IMR-90 (cell line): Measurements from ENCODE around the gene PRKAR2A. TPM values are rescaled to one million over a fixed set of nuclear protein-coding genes. Genes with fewer than 3 reads are reported as not detected.

Experiments used
- ATAC-seq: fragments of 200-7000 bp; cut with Tn5 transposase; 2 replicates; pipeline ENCODE4 v1.9.1; 2020; ENCODE audit warnings: low read depth, mild to moderate bottlenecking, moderate library complexity
- BruUV-seq: library from RNA; stranded (reverse); fragments of 400-500 nt; replicated peaks from 2 replicates; lab custom pipeline; 2021; lab: Mats Ljungman, UMichigan
- CTCF ChIA-PET: fragments of 300-600 bp; formaldehyde crosslinking; extraction: SDS; loops from one replicate; lab custom pipeline; 2021; ENCODE audit warnings: antibody characterized with exemption; lab: Yijun Ruan, JAX
- POLR2A ChIA-PET: fragments of 300-600 bp; sonication (Branson Sonifier 250); formaldehyde crosslinking; loops from one replicate; lab custom pipeline; 2022; ENCODE audit warnings: antibody characterized with exemption; ENCODE audit not compliant: unreplicated experiment; lab: Charles Lee
- DNase-seq: peaks from one replicate; pipeline ENCODE4 v3.0.0; 2013
- H2AFZ ChIP-seq: replicated peaks from 2 replicates; pipeline ENCODE3; 2013; ENCODE audit warnings: low read length, mild to moderate bottlenecking; ENCODE audit not compliant: poor library complexity
- H2AK5ac ChIP-seq: 2 replicates; pipeline ENCODE4 v1.6.1; 2013; ENCODE audit warnings: low read depth, low read length, inconsistent platforms
- H2AK9ac ChIP-seq: replicated peaks from 2 replicates; pipeline ENCODE3; 2013; ENCODE audit warnings: mild to moderate bottlenecking, low read depth, low read length, moderate library complexity; ENCODE audit not compliant: poor library complexity
- H2BK120ac ChIP-seq: 2 replicates; pipeline ENCODE4 v1.6.1; 2013; ENCODE audit warnings: low read depth, low read length, inconsistent platforms
- H2BK15ac ChIP-seq: 3 replicates; pipeline ENCODE4 v1.6.1; 2013; ENCODE audit warnings: low read depth, low read length, inconsistent platforms
- H2BK20ac ChIP-seq: 2 replicates; pipeline ENCODE4 v1.6.1; 2013; ENCODE audit warnings: low read depth, mild to moderate bottlenecking, inconsistent platforms, low read length, moderate library complexity
- H2BK5ac ChIP-seq: 2 replicates; pipeline ENCODE4 v1.6.1; 2013; ENCODE audit warnings: mild to moderate bottlenecking, low read depth, low read length, inconsistent platforms; ENCODE audit not compliant: poor library complexity, severe bottlenecking
- H3K14ac ChIP-seq: replicated peaks from 2 replicates; pipeline ENCODE4 v1.6.1; 2013; ENCODE audit warnings: low read depth, low read length, inconsistent platforms
- H3K18ac ChIP-seq: 2 replicates; pipeline ENCODE4 v1.6.1; 2013; ENCODE audit warnings: low read depth, low read length, control low read depth
- H3K23ac ChIP-seq: 2 replicates; pipeline ENCODE4 v1.6.1; 2013; ENCODE audit warnings: low read depth, low read length, inconsistent platforms
- H3K27ac ChIP-seq: 2 replicates; pipeline ENCODE4 v1.5.1; 2013; ENCODE audit warnings: mild to moderate bottlenecking, control low read depth, low read length; ENCODE audit not compliant: insufficient read depth
- H3K27me3 ChIP-seq: 2 replicates; pipeline ENCODE4 v1.6.1; 2013; ENCODE audit warnings: low read length; ENCODE audit not compliant: control insufficient read depth, insufficient read depth
- H3K36me3 ChIP-seq: 2 replicates; pipeline ENCODE4 v1.6.1; 2013; ENCODE audit warnings: low read length, mixed read lengths; ENCODE audit not compliant: control insufficient read depth, insufficient read depth
- H3K4ac ChIP-seq: 2 replicates; pipeline ENCODE4 v1.6.1; 2013; ENCODE audit warnings: low read depth, low read length, inconsistent platforms
- H3K4me1 ChIP-seq: 2 replicates; pipeline ENCODE4 v1.6.1; 2013; ENCODE audit warnings: low read length, mixed read lengths; ENCODE audit not compliant: control insufficient read depth, insufficient read depth
- H3K4me2 ChIP-seq: 2 replicates; pipeline ENCODE4 v1.6.1; 2013; ENCODE audit warnings: low read depth, mild to moderate bottlenecking, control low read depth, low read length, moderate library complexity
- H3K4me3 ChIP-seq: 2 replicates; pipeline ENCODE4 v1.5.1; 2013; ENCODE audit warnings: low read depth, mild to moderate bottlenecking, control low read depth, low read length, moderate library complexity; ENCODE audit not compliant: insufficient read depth
- H3K56ac ChIP-seq: 2 replicates; pipeline ENCODE4 v1.6.1; 2013; ENCODE audit warnings: low read length, inconsistent platforms; ENCODE audit not compliant: insufficient read depth; ENCODE audit errors: extremely low read depth
- H3K79me1 ChIP-seq, 2 experiments: 2 replicates each; pipeline ENCODE4 v1.6.1; 2013; ENCODE audit warnings: low read length in 2 of 2, inconsistent platforms in 1 of 2, low read depth in 1 of 2
- H3K9ac ChIP-seq: 2 replicates; pipeline ENCODE4 v1.6.1; 2013; ENCODE audit warnings: low read depth, low read length, control low read depth
- H3K9me1 ChIP-seq: 2 replicates; pipeline ENCODE4 v1.6.1; 2013; ENCODE audit warnings: low read length, inconsistent platforms; ENCODE audit not compliant: insufficient read depth
- H3K9me3 ChIP-seq: 2 replicates; pipeline ENCODE4 v1.6.1; 2013; ENCODE audit warnings: low read length; ENCODE audit not compliant: control insufficient read depth, insufficient read depth
- H4K20me1 ChIP-seq: 2 replicates; pipeline ENCODE4 v1.6.1; 2013; ENCODE audit warnings: low read length, inconsistent platforms; ENCODE audit not compliant: insufficient read depth
- H4K5ac ChIP-seq: 2 replicates; pipeline ENCODE4 v1.6.1; 2013; ENCODE audit warnings: mild to moderate bottlenecking, low read depth, low read length, control low read depth
- H4K8ac ChIP-seq, 2 experiments: 2 replicates each; pipeline ENCODE4 v1.6.1; 2013; ENCODE audit warnings: low read depth in 2 of 2, low read length in 2 of 2, control low read depth in 1 of 2, inconsistent platforms in 1 of 2
- H4K91ac ChIP-seq: 2 replicates; pipeline ENCODE4 v1.6.1; 2013; ENCODE audit warnings: low read depth, low read length, inconsistent platforms; ENCODE audit not compliant: insufficient read depth
- CEBPB ChIP-seq: IDR thresholded peaks from 2 replicates; pipeline ENCODE4 v1.6.1; 2012; ENCODE audit warnings: low read depth, low read length, improper control_type of control experiment
- CHD1 ChIP-seq: IDR thresholded peaks from 2 replicates; pipeline ENCODE4 v1.6.1; 2012; ENCODE audit warnings: low read depth, low read length, improper control_type of control experiment
- MAFK ChIP-seq: IDR thresholded peaks from 2 replicates; pipeline ENCODE4 v1.6.1; 2012; ENCODE audit warnings: low read depth, low read length, improper control_type of control experiment
- MXI1 ChIP-seq: IDR thresholded peaks from 2 replicates; pipeline ENCODE4 v1.6.1; 2012; ENCODE audit warnings: low read depth, mild to moderate bottlenecking, low read length, moderate library complexity, borderline replicate concordance
- RAD21 ChIP-seq: IDR thresholded peaks from 2 replicates; pipeline ENCODE4 v1.6.1; 2012; ENCODE audit warnings: low read length, improper control_type of control experiment
- RFX5 ChIP-seq: IDR thresholded peaks from 2 replicates; pipeline ENCODE4 v1.8.0; 2012; ENCODE audit warnings: low read depth, mild to moderate bottlenecking, low read length, moderate library complexity
- USF2 ChIP-seq: fragments of 150-350 bp; IDR thresholded peaks from 2 replicates; pipeline ENCODE4 v1.6.1; 2017; ENCODE audit warnings: mild to moderate bottlenecking, antibody characterized with exemption, low read length, low read depth
- WGBS, 2 experiments: methylation state at CpG; one replicate each; pipeline versions ENCODE4 v1.1.5 to v1.1.7; 2013; ENCODE audit warnings: missing lambda C conversion rate in 2 of 2; ENCODE audit not compliant: insufficient read length in 1 of 2; ENCODE audit errors: extremely low coverage in 2 of 2; 5-methylcytosine and 5-hydroxymethylcytosine counted together
- dilution Hi-C: fragments of 300-500 bp; cut with HindIII; formaldehyde crosslinking; loops from one replicate; pipeline ENCODE4 v1.14.3; 2018; ENCODE audit warnings: low sequenced_read_pairs; ENCODE audit not compliant: unreplicated experiment
- in situ Hi-C: fragments of 300-500 bp; cut with MboI; formaldehyde crosslinking; loops from 3 replicates; pipeline ENCODE4 v1.14.3; 2019; ENCODE audit warnings: low sequenced_read_pairs, inconsistent platforms, mixed read lengths
- intact Hi-C: fragments of 100-400 bp; cut with micrococcal nuclease; formaldehyde crosslinking; loops from 2 replicates; pipeline ENCODE4 v1.10.0; 2022
- polyA plus RNA-seq, 3 experiments: library from polyadenylated mRNA; depleted of rRNA; stranded (reverse); fragments of >200 nt; gene quantifications; 2 replicates each; pipeline ENCODE4 v1.2.3, GENCODE V29; 2012; ENCODE audit warnings: low replicate concordance in 1 of 3
- total RNA-seq: library from RNA; depleted of rRNA; stranded (reverse); fragments of >200 nt; gene quantifications from 2 replicates; pipeline ENCODE4 v1.2.3, GENCODE V29; 2012

Gene PRKAR2A
- total and polyA plus RNA-seq, 2 of the 4 experiments (the other 2 are of a cell fraction) = 11.3 to 48.2 TPM

- no peak overlapping the region for H3K56ac ChIP-seq
- no peak overlapping the region for H2BK20ac ChIP-seq
- dilution Hi-C loops (no loop called here), intact Hi-C loops (no loop called here), in situ Hi-C loops (no loop called here)
- H2BK15ac ChIP-seq = no peak overlapping the region
- no peaks in the 10 kb centered on the region for H3K9me3 ChIP-seq
- H2BK5ac ChIP-seq = no peak overlapping the region
- no peak overlapping the region for H3K14ac ChIP-seq
- DNase-seq (no peak), ATAC-seq (no peak)
- H4K5ac ChIP-seq = no peak overlapping the region
- H3K18ac ChIP-seq = no peak overlapping the region
- H3K36me3 ChIP-seq = peaks cover 2% of the 10 kb centered on the region; the same call in 1 of the 2 replicates
- peaks cover 8% of the 10 kb centered on the region for H3K9me1 ChIP-seq
- no peaks in the 10 kb centered on the region for H3K27me3 ChIP-seq
- H2AK9ac ChIP-seq = no peak overlapping the region
- no CpG with 5 or more reads among the region's 6 CpGs for WGBS, 2 experiments
- peaks cover 16 to 20% of the 10 kb centered on the region in 2 experiments for H3K79me1 ChIP-seq
- H3K4me3 ChIP-seq = no peak overlapping the region
- CTCF ChIA-PET = interaction anchor here (0.7 kb wide), 1 partner anchor 33 kb away, joined by 5 read pairs; no protein-coding TSS in a partner anchor
- no peak overlapping the region for H3K27ac ChIP-seq
- no peak overlapping the region for H2AK5ac ChIP-seq
- no peak overlapping the region for H3K9ac ChIP-seq
- no peak overlapping the region for H4K91ac ChIP-seq
- H4K20me1 ChIP-seq = no peaks in the 10 kb centered on the region
- H2AFZ ChIP-seq = no peak overlapping the region
- H3K4me1 ChIP-seq = peaks cover 4% of the 10 kb centered on the region
- H4K8ac ChIP-seq = no peak overlapping the region
- no peak overlapping the region for H3K4ac ChIP-seq
- no peak overlapping the region for H2BK120ac ChIP-seq
- no peak overlapping the region for H3K23ac ChIP-seq
- TF ChIP-seq MXI1 (no peak), RAD21 (no peak), CEBPB (no peak), CHD1 (no peak), RFX5 (no peak), USF2 (no peak), MAFK (no peak)
- BruUV-seq = no TSS peak
- POLR2A ChIA-PET = no interaction called here
- H3K4me2 ChIP-seq = no peak overlapping the region
Observed at GRCh38 chr3:48894516-48894915, 46.8 kb upstream of the PRKAR2A start.
